Duodenal mucosa (tissue), 2 donors: ENCODE data around the gene NAALADL2.

Experiments
- H3K27ac ChIP-seq: one replicate; pipeline ENCODE4 v1.7.0; 2013; ENCODE audit warnings: low read depth, low read length
- H3K27me3 ChIP-seq, 2 donors: one replicate each; pipeline ENCODE4 v1.7.0; 2013; ENCODE audit warnings: low read length in 2 of 2, control low read depth in 1 of 2; ENCODE audit not compliant: insufficient read depth in 2 of 2, control insufficient read depth in 1 of 2
- H3K36me3 ChIP-seq, 2 donors: one replicate each; pipeline ENCODE4 v1.7.0; 2013; ENCODE audit warnings: low read length in 2 of 2, control low read depth in 1 of 2; ENCODE audit not compliant: insufficient read depth in 2 of 2, control insufficient read depth in 1 of 2
- H3K4me1 ChIP-seq, 2 donors: one replicate each; pipeline ENCODE4 v1.7.0; 2013; ENCODE audit warnings: low read length in 2 of 2, control low read depth in 1 of 2; ENCODE audit not compliant: insufficient read depth in 2 of 2, control insufficient read depth in 1 of 2
- H3K4me3 ChIP-seq, 2 donors: one replicate each; pipeline ENCODE4 v1.7.0; 2013; ENCODE audit warnings: low read length in 2 of 2, low read depth in 1 of 2
- H3K9ac ChIP-seq, 2 donors: one replicate each; pipeline ENCODE4 v1.7.0; 2013; ENCODE audit warnings: low read length in 2 of 2, low read depth in 1 of 2
- H3K9me3 ChIP-seq, 2 donors: one replicate each; pipeline ENCODE4 v1.7.0; 2013; ENCODE audit warnings: low read length in 2 of 2, control low read depth in 1 of 2; ENCODE audit not compliant: control insufficient read depth in 1 of 2

The NAALADL2 gene

DNA sequence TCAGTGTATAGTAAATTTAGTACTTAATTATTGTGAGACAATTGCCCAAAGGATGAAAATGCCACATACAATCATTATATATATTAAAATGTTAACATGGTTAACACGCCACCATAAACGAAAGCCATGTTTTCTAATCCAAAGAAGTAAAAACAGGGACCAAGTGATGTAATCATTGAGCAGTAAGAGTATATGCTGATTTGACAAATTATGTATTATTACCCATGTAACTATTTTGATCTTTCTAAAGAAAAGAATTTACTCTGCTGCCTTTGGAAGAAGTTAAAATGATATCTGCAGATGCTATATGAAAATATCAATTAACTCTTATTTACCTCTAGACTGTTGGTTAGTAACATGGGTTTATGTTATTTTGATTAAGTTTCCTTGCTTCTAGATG lies 150.2 kb downstream of the NAALADL2 start:
- Histone ChIP-seq H3K9me3 (no peaks in the 10 kb centered on the region), H3K4me1 (no peaks in the 10 kb centered on the region), H3K27me3 (no peaks in the 10 kb centered on the region), H3K36me3 (no peaks in the 10 kb centered on the region), H3K27ac (no peak overlapping the region), H3K4me3 (no peak overlapping the region), H3K9ac (no peak overlapping the region)

DNA sequence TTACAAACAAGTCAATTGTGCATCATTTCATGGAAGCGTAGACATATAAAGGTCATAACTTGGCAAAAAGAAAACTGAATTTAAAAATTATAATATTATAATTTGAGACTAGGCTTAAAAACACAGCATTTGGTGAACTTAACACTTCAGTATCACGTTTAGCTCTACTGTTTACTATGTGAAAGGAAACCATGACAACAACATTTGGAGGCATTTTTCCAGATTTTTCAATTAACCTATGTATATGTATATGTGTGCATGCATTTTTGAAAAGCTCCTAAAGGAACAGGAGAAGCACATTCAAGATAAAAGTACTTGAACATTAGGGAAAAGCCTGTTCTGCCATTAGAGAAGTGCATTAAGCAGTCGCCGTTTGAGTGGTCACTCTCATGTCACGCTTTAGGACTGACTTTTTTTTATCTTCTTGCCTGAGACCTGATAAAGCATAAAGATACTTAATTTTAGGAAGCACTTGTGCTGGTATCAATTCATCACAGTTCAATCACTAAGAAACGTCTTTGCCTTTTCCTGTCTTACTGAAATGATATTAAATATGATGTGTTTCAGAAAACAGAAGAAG lies 156.0 kb downstream of the NAALADL2 start:
- no peak overlapping the region for H3K27ac ChIP-seq
- H3K4me3 ChIP-seq = no peak overlapping the region
- H3K36me3 ChIP-seq = no peaks in the 10 kb centered on the region
- H3K9me3 ChIP-seq = no peaks in the 10 kb centered on the region
- H3K4me1 ChIP-seq = no peaks in the 10 kb centered on the region
- H3K9ac ChIP-seq = no peak overlapping the region
- no peaks in the 10 kb centered on the region for H3K27me3 ChIP-seq

DNA sequence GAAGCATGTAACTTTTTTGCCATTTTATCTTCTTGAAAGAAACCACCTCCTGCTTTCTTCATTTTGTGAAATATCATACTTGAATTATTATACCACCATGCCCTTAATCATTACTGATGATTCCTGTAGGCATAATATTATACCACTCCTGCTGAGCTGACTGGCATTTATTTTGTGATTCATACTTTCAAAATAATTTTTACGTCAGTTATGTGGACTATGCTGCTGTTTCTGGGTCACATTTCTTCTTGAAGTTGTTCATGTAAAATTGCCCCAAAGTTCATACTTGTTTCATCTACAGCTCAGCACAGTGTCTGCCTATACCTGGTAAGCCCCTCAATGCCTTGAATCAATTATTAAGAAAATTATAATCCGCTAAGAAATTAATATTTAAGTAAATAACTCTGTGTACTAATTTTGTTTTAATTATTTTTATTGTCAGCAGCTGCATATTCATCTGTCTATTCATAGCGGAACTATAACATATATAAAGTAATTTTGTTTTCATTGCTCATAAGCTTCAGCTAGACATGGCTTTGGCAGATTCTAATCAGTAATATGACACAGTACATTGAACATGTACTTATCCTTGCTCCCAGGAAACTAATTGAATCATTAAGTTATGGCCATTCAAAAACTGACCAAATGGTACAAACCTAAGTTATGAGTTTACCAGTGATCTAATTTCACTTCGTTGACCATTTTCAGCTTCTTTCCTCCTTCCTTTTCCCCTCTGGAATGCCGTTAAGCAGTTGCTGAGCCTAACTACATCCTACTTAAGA lies 160.0 kb downstream of the NAALADL2 start:
- Histone ChIP-seq H3K4me3 (no peak overlapping the region), H3K9me3 (no peaks in the 10 kb centered on the region), H3K4me1 (no peaks in the 10 kb centered on the region), H3K27me3 (no peaks in the 10 kb centered on the region), H3K9ac (no peak overlapping the region), H3K36me3 (no peaks in the 10 kb centered on the region), H3K27ac (no peak overlapping the region)

DNA sequence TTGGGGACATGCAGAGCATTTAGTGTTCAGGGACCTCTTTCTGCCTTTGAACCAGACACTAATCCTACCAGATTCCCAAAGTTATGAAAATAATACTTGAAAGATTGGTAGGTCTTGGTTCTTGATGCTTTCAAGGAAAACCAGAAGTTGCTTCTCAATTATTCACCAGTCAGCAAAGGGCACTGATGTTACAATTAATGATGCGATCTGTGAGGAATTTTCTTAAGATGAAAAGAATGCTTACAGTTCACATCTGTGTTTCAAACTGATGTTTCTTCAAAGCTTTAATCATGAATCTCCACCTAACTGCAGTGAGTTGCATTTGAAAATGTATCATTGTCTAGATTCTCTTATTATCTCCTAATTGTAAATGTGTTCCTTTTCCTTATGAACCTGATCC lies 161.0 kb downstream of the NAALADL2 start:
- H3K36me3 ChIP-seq = no peaks in the 10 kb centered on the region
- H3K4me1 ChIP-seq = no peaks in the 10 kb centered on the region
- no peak overlapping the region for H3K4me3 ChIP-seq
- H3K27me3 ChIP-seq = no peaks in the 10 kb centered on the region
- H3K9ac ChIP-seq = no peak overlapping the region
- no peaks in the 10 kb centered on the region for H3K9me3 ChIP-seq
- H3K27ac ChIP-seq = no peak overlapping the region

DNA sequence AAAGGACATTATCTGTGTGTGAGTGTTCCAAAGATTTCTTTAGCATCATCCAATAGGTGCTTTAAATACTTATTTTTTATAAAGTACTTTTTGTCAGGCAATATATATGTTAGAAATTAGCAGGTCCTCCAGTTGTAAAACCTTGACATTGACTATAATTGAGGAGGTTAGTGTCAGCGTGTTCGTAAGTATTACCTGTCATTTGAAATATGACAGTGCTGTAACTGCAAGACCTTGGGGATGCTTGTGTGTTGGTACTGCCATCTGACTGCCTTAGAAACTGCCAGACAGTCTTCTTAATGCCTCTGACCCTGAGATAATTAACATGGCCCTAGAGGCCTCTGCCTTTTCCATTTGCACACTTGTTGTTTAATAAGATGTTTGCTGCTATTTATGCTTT lies 170.7 kb downstream of the NAALADL2 start:
- Histone ChIP-seq H3K9ac (no peak overlapping the region), H3K27ac (no peak overlapping the region), H3K36me3 (no peaks in the 10 kb centered on the region), H3K4me3 (no peak overlapping the region), H3K4me1 (no peaks in the 10 kb centered on the region), H3K27me3 (no peaks in the 10 kb centered on the region), H3K9me3 (no peaks in the 10 kb centered on the region)

DNA sequence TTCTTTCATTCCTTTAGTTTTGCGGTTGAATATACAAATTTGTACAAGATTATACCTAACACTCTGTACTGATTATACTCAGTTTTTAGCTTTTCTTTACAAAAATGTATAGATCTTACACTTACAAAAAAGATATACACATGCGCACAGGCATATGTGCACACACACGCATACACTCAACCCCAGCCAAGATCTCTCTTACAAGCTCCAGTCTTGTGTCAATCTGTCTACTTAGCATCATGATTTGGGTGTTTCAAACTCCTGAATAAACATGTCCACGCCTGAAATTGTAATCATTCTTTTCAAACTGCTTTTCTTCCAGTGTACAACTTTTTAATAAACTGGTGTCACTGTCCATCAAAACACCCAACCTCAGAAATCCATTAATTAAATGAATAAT lies 180.7 kb downstream of the NAALADL2 start:
- Histone ChIP-seq H3K4me3 (no peak overlapping the region), H3K36me3 (no peaks in the 10 kb centered on the region), H3K4me1 (no peaks in the 10 kb centered on the region), H3K9ac (no peak overlapping the region), H3K27me3 (no peaks in the 10 kb centered on the region), H3K9me3 (no peaks in the 10 kb centered on the region), H3K27ac (no peak overlapping the region)

DNA sequence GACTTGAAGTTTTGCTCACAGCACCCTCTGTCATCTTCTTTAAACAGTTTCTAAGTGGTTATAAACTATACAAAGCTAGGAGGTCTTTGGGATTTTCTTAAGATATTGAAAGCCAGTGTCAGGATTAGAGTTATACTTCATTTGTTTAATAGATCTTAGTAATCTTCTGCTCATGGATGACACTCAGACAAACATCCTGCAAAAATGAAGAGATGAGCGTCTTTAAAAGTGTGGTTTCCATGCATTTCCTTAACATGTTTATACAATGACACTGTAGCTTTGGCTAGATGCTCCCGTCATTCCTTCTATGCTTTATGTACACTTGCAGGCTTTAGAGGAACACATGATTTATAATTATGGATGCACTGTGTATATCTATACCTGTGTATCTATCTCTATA lies 182.2 kb downstream of the NAALADL2 start:
- H3K36me3 ChIP-seq = no peaks in the 10 kb centered on the region

DNA sequence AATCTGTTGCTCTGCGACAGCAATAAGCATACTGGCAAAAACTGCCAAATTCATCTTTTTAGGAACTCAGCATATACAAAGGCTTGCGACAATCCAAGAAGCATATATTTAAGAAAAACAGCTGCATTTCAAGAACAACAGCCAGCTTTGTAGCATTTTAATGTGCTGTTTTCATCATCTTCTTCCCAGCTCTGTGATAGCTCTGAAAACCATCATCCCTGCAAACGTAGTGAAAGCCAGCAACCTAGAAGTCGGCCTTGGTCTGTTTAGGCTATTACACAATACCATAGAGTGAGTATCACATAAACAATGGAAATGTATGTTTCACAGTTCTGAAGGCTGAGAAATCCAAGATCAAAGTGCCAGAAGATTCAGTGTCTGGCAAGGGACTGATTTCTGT lies 187.5 kb downstream of the NAALADL2 start:
- Histone ChIP-seq H3K27ac (no peak overlapping the region), H3K9me3 (peaks cover 9 to 16% of the 10 kb centered on the region in 2 donors), H3K4me1 (no peaks in the 10 kb centered on the region), H3K4me3 (no peak overlapping the region), H3K36me3 (no peaks in the 10 kb centered on the region), H3K9ac (no peak overlapping the region), H3K27me3 (no peaks in the 10 kb centered on the region)

More for the DNA sequence above, 182.2 kb downstream of the NAALADL2 start:
- Histone ChIP-seq H3K4me3 (no peak overlapping the region), H3K27ac (no peak overlapping the region), H3K4me1 (no peaks in the 10 kb centered on the region), H3K27me3 (no peaks in the 10 kb centered on the region), H3K9me3 (no peaks in the 10 kb centered on the region), H3K9ac (no peak overlapping the region)

DNA sequence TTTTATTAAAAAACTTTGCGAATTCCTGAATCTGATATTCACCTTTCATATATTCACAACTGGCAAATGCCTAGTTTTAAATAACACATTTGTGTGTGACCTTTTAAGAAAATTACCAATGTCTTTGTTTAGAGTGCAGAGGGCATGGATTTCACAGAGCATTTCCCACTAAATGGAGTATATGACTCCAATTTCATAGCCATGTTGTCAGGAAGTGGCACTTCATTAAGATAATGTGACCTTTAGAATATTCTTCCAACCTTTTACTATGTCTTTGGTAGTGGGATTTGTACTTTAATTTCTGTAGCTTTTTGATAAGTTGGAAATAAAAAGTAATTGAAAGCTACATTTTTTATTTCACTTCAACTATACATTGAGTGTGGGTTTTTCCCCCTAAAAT lies 188.7 kb downstream of the NAALADL2 start:
- no peak overlapping the region for H3K27ac ChIP-seq
- H3K4me3 ChIP-seq = no peak overlapping the region
- H3K4me1 ChIP-seq = no peaks in the 10 kb centered on the region
- no peaks in the 10 kb centered on the region for H3K27me3 ChIP-seq
- H3K9ac ChIP-seq = no peak overlapping the region
- H3K36me3 ChIP-seq = no peaks in the 10 kb centered on the region
- H3K9me3 ChIP-seq = peaks cover 11 to 16% of the 10 kb centered on the region in 2 donors

DNA sequence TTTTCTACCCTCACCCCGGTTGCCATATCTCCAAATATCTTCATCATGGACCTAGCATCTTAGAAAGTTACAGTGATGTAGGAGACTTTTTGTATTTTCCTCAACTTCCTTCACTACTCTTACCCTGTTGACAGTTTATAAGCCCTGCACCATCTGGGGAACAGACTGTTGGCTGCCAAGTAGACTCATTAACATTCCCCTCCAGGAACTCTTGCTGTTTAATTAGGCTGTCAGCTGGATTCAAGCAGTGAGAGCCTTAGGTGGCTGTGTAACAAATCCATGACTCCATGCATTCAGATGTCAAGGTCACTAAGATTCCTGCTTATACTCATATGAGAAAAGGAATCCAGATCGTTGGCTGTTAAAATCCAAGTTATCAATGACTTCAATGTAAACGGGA lies 198.3 kb downstream of the NAALADL2 start:
- Histone ChIP-seq H3K27ac (no peak overlapping the region), H3K27me3 (no peaks in the 10 kb centered on the region), H3K9me3 (peaks cover 2 to 3% of the 10 kb centered on the region in 2 donors), H3K4me3 (no peak overlapping the region), H3K36me3 (no peaks in the 10 kb centered on the region), H3K4me1 (no peaks in the 10 kb centered on the region), H3K9ac (no peak overlapping the region)
